ENCODE measurements around the gene NGB. TPM values are rescaled to one million over a fixed set of nuclear protein-coding genes. Genes with fewer than 3 reads are reported as not detected.
"Not testable (repeated sequence)": the region's sequence is repeated elsewhere in the genome, so short reads cannot be mapped to it uniquely, and the experiment has no call there.

NGB gene
- total RNA-seq = not detected
- polyA plus RNA-seq = not detected

GRCh38 chr14:77271113-77271710, at the start of gene NGB:
Gene NGB, minus strand, starts transcription at chr14:77271206. Its CDS starts 269 bp downstream, at chr14:77270937.
- H3K4me3 ChIP-seq (ENCODE audit: low read depth, low read length) = no peak within 1 kb of the TSS
- no peaks in the 10 kb centered on the region for H3K36me3 ChIP-seq (ENCODE audit: insufficient read depth)
- no peaks in the 10 kb centered on the region for H3K4me1 ChIP-seq (ENCODE audit: insufficient read depth)
- WGBS = 12% methylated on average over 38 of the region's 38 CpGs
- H3K27ac ChIP-seq (ENCODE audit: low read depth) = no peak within 1 kb of the TSS
- DNase-seq (ENCODE audit: extremely low spot score) = no peak

GRCh38 chr14:77320238-77320935, 49.4 kb upstream of the NGB start, which contains the start of gene POMT2:
Gene POMT2, minus strand, starts transcription at chr14:77320883. Its CDS starts 202 bp downstream, at chr14:77320681.
- peak; percentile 74 for DNase-seq (ENCODE audit: extremely low spot score)
- no peaks in the 10 kb centered on the region for H3K36me3 ChIP-seq (ENCODE audit: insufficient read depth)
- H3K4me3 ChIP-seq (ENCODE audit: low read depth, low read length) = peak within 1 kb of the TSS; percentile 84
- under 1% methylated on average over 69 of the region's 69 CpGs for WGBS
- H3K27ac ChIP-seq (ENCODE audit: low read depth) = peak within 1 kb of the TSS; percentile 96
- no peaks in the 10 kb centered on the region for H3K4me1 ChIP-seq (ENCODE audit: insufficient read depth)

GRCh38 chr14:77319422-77319821, 48.4 kb upstream of the NGB start:
- Histone ChIP-seq H3K4me1 (ENCODE audit: insufficient read depth) (no peaks in the 10 kb centered on the region), H3K4me3 (ENCODE audit: low read depth, low read length) (no peak overlapping the region), H3K36me3 (ENCODE audit: insufficient read depth) (no peaks in the 10 kb centered on the region), H3K27ac (ENCODE audit: low read depth) (no peak overlapping the region)
- WGBS = 41% methylated on average over 5 of the region's 5 CpGs
- no peak for DNase-seq (ENCODE audit: extremely low spot score)

GRCh38 chr14:77318756-77319155, 47.8 kb upstream of the NGB start:
- not testable (repeated sequence) for DNase-seq (ENCODE audit: extremely low spot score); H3K4me3 ChIP-seq (ENCODE audit: low read depth, low read length); H3K27ac ChIP-seq (ENCODE audit: low read depth); H3K36me3 ChIP-seq (ENCODE audit: insufficient read depth); H3K4me1 ChIP-seq (ENCODE audit: insufficient read depth)
- WGBS = 92% methylated on average over 11 of the region's 11 CpGs

GRCh38 chr14:77318006-77318553, 47.1 kb upstream of the NGB start:
- no peak overlapping the region for H3K4me3 ChIP-seq (ENCODE audit: low read depth, low read length)
- 74% methylated on average over 5 of the region's 5 CpGs for WGBS
- no peaks in the 10 kb centered on the region for H3K36me3 ChIP-seq (ENCODE audit: insufficient read depth)
- no peak for DNase-seq (ENCODE audit: extremely low spot score)
- H3K27ac ChIP-seq (ENCODE audit: low read depth) = no peak overlapping the region
- H3K4me1 ChIP-seq (ENCODE audit: insufficient read depth) = no peaks in the 10 kb centered on the region

- DNase-seq (ENCODE audit: extremely low spot score) = no peak
- H3K4me1 ChIP-seq (ENCODE audit: insufficient read depth) = no peaks in the 10 kb centered on the region
These were observed 45.9 kb upstream of the NGB start for GRCh38 chr14:77316872-77317301.

GRCh38 chr14:77316195-77316505, 45.1 kb upstream of the NGB start:
- Histone ChIP-seq H3K4me1 (ENCODE audit: insufficient read depth) (no peaks in the 10 kb centered on the region), H3K36me3 (ENCODE audit: insufficient read depth) (no peaks in the 10 kb centered on the region), H3K4me3 (ENCODE audit: low read depth, low read length) (no peak overlapping the region), H3K27ac (ENCODE audit: low read depth) (no peak overlapping the region)
- DNase-seq (ENCODE audit: extremely low spot score) = no peak
- 35% methylated on average over 1 of the region's 1 CpG for WGBS

More at GRCh38 chr14:77316872-77317301, 45.9 kb upstream of the NGB start:
- no peaks in the 10 kb centered on the region for H3K36me3 ChIP-seq (ENCODE audit: insufficient read depth)
- no peak overlapping the region for H3K27ac ChIP-seq (ENCODE audit: low read depth)
- no peak overlapping the region for H3K4me3 ChIP-seq (ENCODE audit: low read depth, low read length)
- WGBS = 81% methylated on average over 5 of the region's 5 CpGs

GRCh38 chr14:77314539-77315457, 43.8 kb upstream of the NGB start:
- Histone ChIP-seq H3K4me3 (ENCODE audit: low read depth, low read length) (no peak overlapping the region), H3K4me1 (ENCODE audit: insufficient read depth) (no peaks in the 10 kb centered on the region), H3K36me3 (ENCODE audit: insufficient read depth) (no peaks in the 10 kb centered on the region), H3K27ac (ENCODE audit: low read depth) (no peak overlapping the region)
- no peak for DNase-seq (ENCODE audit: extremely low spot score)
- 63% methylated on average over 10 of the region's 10 CpGs for WGBS

GRCh38 chr14:77314043-77314442, 43.0 kb upstream of the NGB start:
- no peak overlapping the region for H3K27ac ChIP-seq (ENCODE audit: low read depth)
- H3K4me1 ChIP-seq (ENCODE audit: insufficient read depth) = peaks cover 2% of the 10 kb centered on the region
- no peaks in the 10 kb centered on the region for H3K36me3 ChIP-seq (ENCODE audit: insufficient read depth)
- 13% methylated on average over 2 of the region's 2 CpGs for WGBS
- no peak overlapping the region for H3K4me3 ChIP-seq (ENCODE audit: low read depth, low read length)
- no peak for DNase-seq (ENCODE audit: extremely low spot score)

- H3K4me1 ChIP-seq (ENCODE audit: insufficient read depth) = peaks cover 2% of the 10 kb centered on the region
- WGBS = 54% methylated on average over 1 of the region's 1 CpG
- DNase-seq (ENCODE audit: extremely low spot score) = no peak
- no peaks in the 10 kb centered on the region for H3K36me3 ChIP-seq (ENCODE audit: insufficient read depth)
- H3K4me3 ChIP-seq (ENCODE audit: low read depth, low read length) = no peak overlapping the region
- no peak overlapping the region for H3K27ac ChIP-seq (ENCODE audit: low read depth)
These were observed 42.4 kb upstream of the NGB start for GRCh38 chr14:77313371-77313770.

- DNase-seq (ENCODE audit: extremely low spot score) = no peak
- Histone ChIP-seq H3K27ac (ENCODE audit: low read depth) (no peak overlapping the region), H3K36me3 (ENCODE audit: insufficient read depth) (no peaks in the 10 kb centered on the region), H3K4me1 (ENCODE audit: insufficient read depth) (peaks cover 2% of the 10 kb centered on the region), H3K4me3 (ENCODE audit: low read depth, low read length) (no peak overlapping the region)
- WGBS = 92% methylated on average over 2 of the region's 2 CpGs
These were observed 40.2 kb upstream of the NGB start for GRCh38 chr14:77311217-77311616.

GRCh38 chr14:77310026-77310425, 39.0 kb upstream of the NGB start:
- Histone ChIP-seq H3K4me3 (ENCODE audit: low read depth, low read length) (no peak overlapping the region), H3K4me1 (ENCODE audit: insufficient read depth) (peaks cover 2% of the 10 kb centered on the region), H3K27ac (ENCODE audit: low read depth) (no peak overlapping the region), H3K36me3 (ENCODE audit: insufficient read depth) (peaks cover 2% of the 10 kb centered on the region)
- WGBS = 79% methylated on average over 4 of the region's 4 CpGs
- no peak for DNase-seq (ENCODE audit: extremely low spot score)

- WGBS = 77% methylated on average over 4 of the region's 4 CpGs
- no peak overlapping the region for H3K4me3 ChIP-seq (ENCODE audit: low read depth, low read length)
- H3K36me3 ChIP-seq (ENCODE audit: insufficient read depth) = peaks cover 2% of the 10 kb centered on the region
- DNase-seq (ENCODE audit: extremely low spot score) = no peak
- H3K27ac ChIP-seq (ENCODE audit: low read depth) = no peak overlapping the region
- peaks cover 2% of the 10 kb centered on the region for H3K4me1 ChIP-seq (ENCODE audit: insufficient read depth)
These were observed 38.1 kb upstream of the NGB start for GRCh38 chr14:77309131-77309530.

Data from urinary bladder (tissue), 4 donors.